Stomach (tissue), 4 donors: ENCODE results near the gene PRKCSH.

Experiments
- EP300 ChIP-seq: sonication (generic); formaldehyde crosslinking; IDR thresholded peaks from one replicate; pipeline ENCODE4 v1.6.1; 2017; ENCODE audit warnings: antibody characterized with exemption
- POLR2A ChIP-seq, 4 donors: fragments of 450-650 bp; IDR thresholded peaks; one replicate each; pipeline ENCODE4 v1.6.1; 2016; ENCODE audit warnings: antibody characterized with exemption in 4 of 4, control low read depth in 2 of 4, mild to moderate bottlenecking in 1 of 4, moderate library complexity in 1 of 4
- POLR2AphosphoS5 ChIP-seq, 3 donors: sonication (generic); formaldehyde crosslinking; IDR thresholded peaks; one replicate each; pipeline ENCODE4 v1.6.1; 2016; ENCODE audit warnings: antibody characterized with exemption in 3 of 3
- TF ChIP-seq, protein P1 (sequence below), 7 experiments: fragments of 450-650 bp in 4 of 7; fragments of 200-600 bp in 3 of 7; sonication (generic) in 3 of 7; IDR thresholded peaks; one replicate each; pipeline ENCODE4 v1.5.1; 2016 to 2019; ENCODE audit warnings: antibody characterized with exemption in 7 of 7, control low read depth in 2 of 7, mild to moderate bottlenecking in 1 of 7

DNA sequence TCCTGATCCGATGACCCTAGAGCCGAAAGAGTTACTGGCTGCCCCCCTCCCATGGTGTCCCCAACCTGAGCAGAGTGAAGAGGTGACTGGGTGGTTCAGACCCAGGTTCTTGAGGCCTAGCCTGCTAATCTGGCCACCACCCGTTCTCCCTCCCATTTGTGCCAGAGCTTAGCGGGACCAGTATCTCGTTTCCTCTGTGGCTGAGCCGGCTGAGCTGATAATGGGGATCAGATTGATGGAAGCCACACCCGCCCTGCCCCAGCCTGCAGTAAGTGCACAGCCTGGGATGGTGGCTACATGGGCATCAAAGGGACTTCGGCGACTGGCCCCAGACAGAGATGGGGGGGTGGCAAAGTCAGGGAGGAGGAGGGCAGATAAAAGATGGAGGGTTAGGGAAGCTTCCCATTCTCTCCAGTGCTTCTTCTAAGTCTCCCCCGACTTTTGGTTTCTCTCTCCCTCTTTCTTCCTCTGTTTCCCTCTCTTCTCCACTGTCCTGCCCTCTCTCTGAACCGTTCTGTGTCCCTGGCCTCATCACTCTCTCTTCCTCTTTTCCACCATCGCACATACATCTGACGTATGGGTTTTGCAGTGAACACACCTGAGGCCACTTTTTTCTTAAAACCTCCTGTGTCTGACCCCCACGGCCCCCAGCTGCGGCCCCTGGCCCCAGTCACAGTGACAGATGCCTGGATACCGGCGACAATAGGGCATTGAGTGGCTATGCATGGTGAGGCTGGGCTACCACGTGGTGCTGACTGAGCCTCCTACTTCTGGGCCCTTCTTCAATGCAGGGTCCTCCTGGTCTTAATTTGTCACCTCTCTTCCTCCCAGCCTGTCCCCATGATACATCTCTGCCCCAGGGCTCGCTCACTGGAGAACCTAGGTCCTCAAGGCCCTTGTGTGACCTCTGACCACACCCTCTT lies 43.0 kb downstream of the PRKCSH start:
- TF ChIP-seq, protein P1, sequence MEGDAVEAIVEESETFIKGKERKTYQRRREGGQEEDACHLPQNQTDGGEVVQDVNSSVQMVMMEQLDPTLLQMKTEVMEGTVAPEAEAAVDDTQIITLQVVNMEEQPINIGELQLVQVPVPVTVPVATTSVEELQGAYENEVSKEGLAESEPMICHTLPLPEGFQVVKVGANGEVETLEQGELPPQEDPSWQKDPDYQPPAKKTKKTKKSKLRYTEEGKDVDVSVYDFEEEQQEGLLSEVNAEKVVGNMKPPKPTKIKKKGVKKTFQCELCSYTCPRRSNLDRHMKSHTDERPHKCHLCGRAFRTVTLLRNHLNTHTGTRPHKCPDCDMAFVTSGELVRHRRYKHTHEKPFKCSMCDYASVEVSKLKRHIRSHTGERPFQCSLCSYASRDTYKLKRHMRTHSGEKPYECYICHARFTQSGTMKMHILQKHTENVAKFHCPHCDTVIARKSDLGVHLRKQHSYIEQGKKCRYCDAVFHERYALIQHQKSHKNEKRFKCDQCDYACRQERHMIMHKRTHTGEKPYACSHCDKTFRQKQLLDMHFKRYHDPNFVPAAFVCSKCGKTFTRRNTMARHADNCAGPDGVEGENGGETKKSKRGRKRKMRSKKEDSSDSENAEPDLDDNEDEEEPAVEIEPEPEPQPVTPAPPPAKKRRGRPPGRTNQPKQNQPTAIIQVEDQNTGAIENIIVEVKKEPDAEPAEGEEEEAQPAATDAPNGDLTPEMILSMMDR (IDR thresholded peaks at IDR 0.05): no peak
- TF ChIP-seq POLR2A (IDR thresholded peaks at IDR 0.05) (no peak), EP300 (no peak), POLR2AphosphoS5 (IDR thresholded peaks at IDR 0.05) (no peak)
